K562 (cell line): ENCODE results near the gene BPI. TPM values are rescaled to one million over a fixed set of nuclear protein-coding genes. Genes with fewer than 3 reads are reported as not detected.

Experiments used
- ARNT ChIP-seq, 2 experiments: fragments of 450-650 bp; IDR thresholded peaks; 2 replicates each; pipeline ENCODE4 v1.6.1; 2016; ENCODE audit warnings: mild to moderate bottlenecking in 1 of 2
- BRF1 ChIP-seq: IDR thresholded peaks from 3 replicates; pipeline ENCODE4 v1.6.1; 2011; ENCODE audit warnings: borderline replicate concordance, mild to moderate bottlenecking; ENCODE audit not compliant: insufficient read length; ENCODE audit errors: extremely low read depth
- CBFB ChIP-seq: sonication (generic); formaldehyde crosslinking; IDR thresholded peaks from 2 replicates; pipeline ENCODE4 v1.4.0; 2020; ENCODE audit warnings: mild to moderate bottlenecking, missing genetic modification reagents
- CREM ChIP-seq: IDR thresholded peaks from 2 replicates; pipeline ENCODE4 v1.6.1; 2014; ENCODE audit warnings: antibody characterized with exemption, low read depth
- ETS2 ChIP-seq: IDR thresholded peaks from 2 replicates; pipeline ENCODE4 v1.6.1; 2016; ENCODE audit warnings: borderline replicate concordance, missing genetic modification characterization, mild to moderate bottlenecking, moderate library complexity, missing compliant biosample characterization; ENCODE audit not compliant: poor library complexity, severe bottlenecking
- FOXP1 ChIP-seq: sonication (generic); formaldehyde crosslinking; IDR thresholded peaks from 2 replicates; pipeline ENCODE4 v1.8.0; 2022; ENCODE audit warnings: mild to moderate bottlenecking, missing genetic modification reagents
- FUS ChIP-seq: fragments of 200-400 bp; formaldehyde crosslinking; optimal IDR thresholded peaks from 2 replicates; pipeline ENCODE3; 2017; ENCODE audit warnings: low read depth, low read length
- HBP1 ChIP-seq: fragments of 450-650 bp; formaldehyde crosslinking; IDR thresholded peaks from 2 replicates; pipeline ENCODE4 v1.4.0; 2022; ENCODE audit warnings: missing genetic modification characterization
- KLF1 ChIP-seq: fragments of 450-650 bp; IDR thresholded peaks from 2 replicates; pipeline ENCODE4 v1.6.1; 2016; ENCODE audit warnings: missing genetic modification characterization, missing compliant biosample characterization
- MBD2 ChIP-seq: sonication (generic); IDR thresholded peaks from 2 replicates; pipeline ENCODE4 v1.6.1; 2016; ENCODE audit warnings: low read depth, borderline replicate concordance
- MXI1 ChIP-seq: IDR thresholded peaks from 2 replicates; pipeline ENCODE4 v1.6.1; 2011; ENCODE audit warnings: low read depth, mild to moderate bottlenecking, improper control_type of control experiment, low read length
- NCOR1 ChIP-seq: fragments of 450-650 bp; IDR thresholded peaks from 2 replicates; pipeline ENCODE4 v1.6.1; 2016; ENCODE audit warnings: mild to moderate bottlenecking, moderate library complexity
- RAD51 ChIP-seq: fragments of 450-650 bp; IDR thresholded peaks from 2 replicates; pipeline ENCODE4 v1.7.1; 2016; ENCODE audit warnings: low read depth, mild to moderate bottlenecking, borderline replicate concordance
- RBM39 ChIP-seq: fragments of 200-400 bp; formaldehyde crosslinking; optimal IDR thresholded peaks from 2 replicates; pipeline ENCODE3; 2018; ENCODE audit warnings: low read depth, low read length
- RCOR1 ChIP-seq, 2 experiments: IDR thresholded peaks; 2 replicates each; pipeline ENCODE4 v1.6.1; 2012; ENCODE audit warnings: low read depth in 2 of 2, low read length in 2 of 2, borderline replicate concordance in 1 of 2, improper control_type of control experiment in 1 of 2
- SAFB ChIP-seq: fragments of 200-400 bp; formaldehyde crosslinking; IDR thresholded peaks from 2 replicates; pipeline ENCODE4 v1.6.1; 2017; ENCODE audit warnings: low read depth, low read length, borderline replicate concordance
- SUPT5H ChIP-seq: fragments of 450-650 bp; IDR thresholded peaks from 2 replicates; pipeline ENCODE4 v1.6.1; 2016
- ZBTB40 ChIP-seq, 2 experiments: fragments of 450-650 bp in 1 of 2; sonication (generic) in 1 of 2; formaldehyde crosslinking in 1 of 2; IDR thresholded peaks; 2 replicates each; pipeline versions ENCODE4 v1.7.1 to v1.9.0; 2016 to 2022; ENCODE audit warnings: inconsistent platforms in 1 of 2, mild to moderate bottlenecking in 1 of 2, missing genetic modification reagents in 1 of 2
- ZBTB7A ChIP-seq: IDR thresholded peaks from 2 replicates; pipeline ENCODE4 v1.6.1; 2011; ENCODE audit warnings: low read depth, mild to moderate bottlenecking, low read length, moderate library complexity, borderline replicate concordance; ENCODE audit not compliant: control insufficient read depth
- ZKSCAN1 ChIP-seq: fragments of 150-350 bp; IDR thresholded peaks from 2 replicates; pipeline ENCODE4 v1.6.1; 2016; ENCODE audit warnings: low read depth, low read length
- ZNF507 ChIP-seq: conservative IDR thresholded peaks from 2 replicates; pipeline ENCODE4 v1.6.1; 2017; ENCODE audit warnings: missing genetic modification characterization, missing compliant biosample characterization
- polyA plus RNA-seq, 8 experiments: library from polyadenylated mRNA; depleted of rRNA in 4 of 8; stranded (reverse) in 5 of 8; unstranded in 3 of 8; fragments of >200 nt; fragmentation: Nextera tagmentation in 2 of 8; fragmentation: Illumina TruSeq in 1 of 8; extraction: Ambion mirVana in 2 of 8; extraction: Trizol in 1 of 8; gene quantifications; 2 replicates each; pipeline versions ENCODE4 v1.2.1 to v1.2.3, GENCODE V29; 2011 to 2014; ENCODE audit warnings: inconsistent platforms in 1 of 8, missing spikeins in 1 of 8
- total RNA-seq, 7 experiments: library from RNA; depleted of rRNA in 6 of 7; stranded (reverse); fragments of >200 nt in 6 of 7; fragmentation: Illumina TruSeq in 2 of 7; extraction: Trizol in 2 of 7; gene quantifications; 2 replicates each; pipeline versions ENCODE4 v1.2.1 to v1.2.3, GENCODE V29; 2011 to 2021; ENCODE audit warnings: low replicate concordance in 1 of 7

Gene BPI
- total and polyA plus RNA-seq, 9 of the 15 experiments (the other 6 are each of a cell fraction or from before 2014, with no cell fraction given) = not detected

GRCh38 chr20:38369389-38369788, 65.4 kb downstream of the BPI start (continued):
- peak; percentile 80 for TF ChIP-seq ZBTB40 (IDR thresholded peaks at IDR 0.05)
- no peak for TF ChIP-seq ZBTB40 (CRISPR knock-in tag; IDR thresholded peaks at IDR 0.05)
- no peak for TF ChIP-seq ARNT (IDR thresholded peaks at IDR 0.05)
- TF ChIP-seq FUS = no peak
- TF ChIP-seq MBD2 = peak; percentile 63; the same call in 1 of the 2 replicates
- peak; percentile 38; the same call in 1 of the 2 replicates for TF ChIP-seq CREM
- TF ChIP-seq SAFB = no peak
- TF ChIP-seq ZKSCAN1 = no peak
- TF ChIP-seq KLF1 (tag) = no peak
- TF ChIP-seq SUPT5H = no peak
- no peak for TF ChIP-seq MXI1
- TF ChIP-seq CBFB = no peak
- no peak for TF ChIP-seq ZNF507 (tag)
- no peak for TF ChIP-seq RBM39
- TF ChIP-seq RAD51 = no peak
- TF ChIP-seq RCOR1 (IDR thresholded peaks at IDR 0.05; ENCODE audit: borderline replicate concordance in 1 of 2, low read depth in 2 of 2, low read length in 2 of 2) = 0 out of 4 replicates have a peak, but pooled peaks of 1 of the 2 experiments have one; percentile 19
- no peak for TF ChIP-seq HBP1 (CRISPR knock-in tag)
- no peak for TF ChIP-seq BRF1
- no peak for TF ChIP-seq FOXP1 (CRISPR knock-in tag)
- no peak for TF ChIP-seq ZBTB7A
- TF ChIP-seq ETS2 = no peak
- no peak for TF ChIP-seq NCOR1
